ENCODE data around the gene MSH5. TPM values are rescaled to one million over a fixed set of nuclear protein-coding genes. Genes with fewer than 3 reads are reported as not detected.

MSH5 gene
- total RNA-seq, 1 experiment from 2014 or later, result 38.1 TPM

DNA sequence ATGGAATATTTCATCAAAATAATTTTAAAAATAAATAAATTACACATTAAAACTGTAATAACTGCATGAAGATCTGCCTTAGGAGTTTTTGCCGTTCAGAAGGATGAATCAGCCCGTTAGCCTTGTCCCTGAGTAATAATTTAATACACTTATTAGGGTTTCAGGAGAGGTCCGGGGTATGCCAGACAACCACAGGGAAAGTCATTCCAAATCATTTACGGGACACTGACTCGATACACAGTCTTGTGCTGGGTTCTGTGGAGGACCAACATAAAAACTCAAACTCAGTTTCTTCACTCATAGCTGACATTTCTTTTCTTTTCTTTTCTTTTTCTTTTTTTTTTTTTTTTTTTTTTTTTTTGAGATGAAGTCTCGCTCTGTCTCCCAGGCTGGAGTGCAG lies 33.9 kb upstream of the MSH5 start:
- ATAC-seq, result no peak
- in situ Hi-C loops (cut with HindIII; ENCODE audit: low pct_unique_long_range_greater_than_20kb, low sequenced_read_pairs) (no loop called here), intact Hi-C loops (cut with micrococcal nuclease; ENCODE audit: unreplicated experiment) (no loop called here)
- ChIA-PET POLR2A (no interaction called here), CTCF (no interaction called here)
- no peaks in the 10 kb centered on the region for H3K27me3 ChIP-seq (ENCODE audit: control insufficient read depth, insufficient read depth, low read length)
- peaks cover 7% of the 10 kb centered on the region for H3K4me1 ChIP-seq (ENCODE audit: control insufficient read depth, insufficient read depth, low read length)
- no peak overlapping the region for H3K27ac ChIP-seq (ENCODE audit: low read length)
- no peak overlapping the region for H3K4me3 ChIP-seq (ENCODE audit: low read depth in 2 of 2, low read length in 2 of 2)
- H3K36me3 ChIP-seq (ENCODE audit: control insufficient read depth, insufficient read depth, low read length), result peaks cover 2% of the 10 kb centered on the region; the same call in 1 of the 2 replicates
- no peaks in the 10 kb centered on the region for H3K9me3 ChIP-seq (ENCODE audit: control insufficient read depth, insufficient read depth, low read depth, low read length)
- no TSS peak for BruUV-seq (replicated peaks)
- TF ChIP-seq SIN3A (IDR thresholded peaks at IDR 0.05; ENCODE audit: borderline replicate concordance, insufficient read depth, low read depth, low read length), result no peak
- no peak for DNase-seq (ENCODE audit: low read depth, low spot score)

DNA sequence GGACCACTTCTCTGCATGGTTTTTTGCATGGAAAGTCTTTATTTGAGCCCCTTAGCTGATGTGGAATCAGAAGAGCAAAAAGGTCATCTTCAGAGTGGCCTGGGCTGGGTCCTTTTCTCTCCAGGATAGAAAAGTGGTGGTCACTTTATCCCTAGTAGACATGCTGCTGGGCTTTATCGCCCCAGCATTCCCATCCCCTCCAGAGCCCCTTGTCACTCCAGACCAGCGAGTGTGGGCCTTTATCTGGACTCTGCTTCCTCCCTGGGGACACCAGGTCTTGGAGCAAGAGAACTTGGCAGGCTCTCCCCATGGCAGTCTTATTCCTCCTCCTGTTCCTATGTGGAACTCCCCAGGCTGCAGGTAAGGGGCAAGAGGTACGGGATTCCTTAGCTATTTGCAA lies 33.2 kb upstream of the MSH5 start, which contains the start of gene LY6G6F:
Gene LY6G6F (plus strand): TSS at position 268 of the 400 bp plus-strand sequence. CDS start 41 bp downstream, at position 309.
- BruUV-seq (replicated peaks), result no TSS peak
- TF ChIP-seq TCF7L2 (IDR thresholded peaks at IDR 0.05; ENCODE audit: low read depth, low read length) (no peak), SIN3A (IDR thresholded peaks at IDR 0.05; ENCODE audit: borderline replicate concordance, insufficient read depth, low read depth, low read length) (no peak), POLR2AphosphoS5 (IDR thresholded peaks at IDR 0.05; ENCODE audit: low read depth, low read length) (no peak)
- TF ChIP-seq, protein P1, sequence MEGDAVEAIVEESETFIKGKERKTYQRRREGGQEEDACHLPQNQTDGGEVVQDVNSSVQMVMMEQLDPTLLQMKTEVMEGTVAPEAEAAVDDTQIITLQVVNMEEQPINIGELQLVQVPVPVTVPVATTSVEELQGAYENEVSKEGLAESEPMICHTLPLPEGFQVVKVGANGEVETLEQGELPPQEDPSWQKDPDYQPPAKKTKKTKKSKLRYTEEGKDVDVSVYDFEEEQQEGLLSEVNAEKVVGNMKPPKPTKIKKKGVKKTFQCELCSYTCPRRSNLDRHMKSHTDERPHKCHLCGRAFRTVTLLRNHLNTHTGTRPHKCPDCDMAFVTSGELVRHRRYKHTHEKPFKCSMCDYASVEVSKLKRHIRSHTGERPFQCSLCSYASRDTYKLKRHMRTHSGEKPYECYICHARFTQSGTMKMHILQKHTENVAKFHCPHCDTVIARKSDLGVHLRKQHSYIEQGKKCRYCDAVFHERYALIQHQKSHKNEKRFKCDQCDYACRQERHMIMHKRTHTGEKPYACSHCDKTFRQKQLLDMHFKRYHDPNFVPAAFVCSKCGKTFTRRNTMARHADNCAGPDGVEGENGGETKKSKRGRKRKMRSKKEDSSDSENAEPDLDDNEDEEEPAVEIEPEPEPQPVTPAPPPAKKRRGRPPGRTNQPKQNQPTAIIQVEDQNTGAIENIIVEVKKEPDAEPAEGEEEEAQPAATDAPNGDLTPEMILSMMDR (IDR thresholded peaks at IDR 0.05), result no peak
- TF ChIP-seq, protein P2, sequence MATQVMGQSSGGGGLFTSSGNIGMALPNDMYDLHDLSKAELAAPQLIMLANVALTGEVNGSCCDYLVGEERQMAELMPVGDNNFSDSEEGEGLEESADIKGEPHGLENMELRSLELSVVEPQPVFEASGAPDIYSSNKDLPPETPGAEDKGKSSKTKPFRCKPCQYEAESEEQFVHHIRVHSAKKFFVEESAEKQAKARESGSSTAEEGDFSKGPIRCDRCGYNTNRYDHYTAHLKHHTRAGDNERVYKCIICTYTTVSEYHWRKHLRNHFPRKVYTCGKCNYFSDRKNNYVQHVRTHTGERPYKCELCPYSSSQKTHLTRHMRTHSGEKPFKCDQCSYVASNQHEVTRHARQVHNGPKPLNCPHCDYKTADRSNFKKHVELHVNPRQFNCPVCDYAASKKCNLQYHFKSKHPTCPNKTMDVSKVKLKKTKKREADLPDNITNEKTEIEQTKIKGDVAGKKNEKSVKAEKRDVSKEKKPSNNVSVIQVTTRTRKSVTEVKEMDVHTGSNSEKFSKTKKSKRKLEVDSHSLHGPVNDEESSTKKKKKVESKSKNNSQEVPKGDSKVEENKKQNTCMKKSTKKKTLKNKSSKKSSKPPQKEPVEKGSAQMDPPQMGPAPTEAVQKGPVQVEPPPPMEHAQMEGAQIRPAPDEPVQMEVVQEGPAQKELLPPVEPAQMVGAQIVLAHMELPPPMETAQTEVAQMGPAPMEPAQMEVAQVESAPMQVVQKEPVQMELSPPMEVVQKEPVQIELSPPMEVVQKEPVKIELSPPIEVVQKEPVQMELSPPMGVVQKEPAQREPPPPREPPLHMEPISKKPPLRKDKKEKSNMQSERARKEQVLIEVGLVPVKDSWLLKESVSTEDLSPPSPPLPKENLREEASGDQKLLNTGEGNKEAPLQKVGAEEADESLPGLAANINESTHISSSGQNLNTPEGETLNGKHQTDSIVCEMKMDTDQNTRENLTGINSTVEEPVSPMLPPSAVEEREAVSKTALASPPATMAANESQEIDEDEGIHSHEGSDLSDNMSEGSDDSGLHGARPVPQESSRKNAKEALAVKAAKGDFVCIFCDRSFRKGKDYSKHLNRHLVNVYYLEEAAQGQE (IDR thresholded peaks at IDR 0.05; ENCODE audit: insufficient read depth in 1 of 2, low read depth in 2 of 2, low read length in 1 of 2), result no peak
- peaks cover 7% of the 10 kb centered on the region for H3K4me1 ChIP-seq (ENCODE audit: control insufficient read depth, insufficient read depth, low read length)
- in situ Hi-C loops (cut with HindIII; ENCODE audit: low pct_unique_long_range_greater_than_20kb, low sequenced_read_pairs), result no loop called here
- H3K4me3 ChIP-seq (ENCODE audit: low read depth in 2 of 2, low read length in 2 of 2), result no peak within 1 kb of the TSS
- no peak within 1 kb of the TSS for H3K27ac ChIP-seq (ENCODE audit: low read length)
- no peaks in the 10 kb centered on the region for H3K27me3 ChIP-seq (ENCODE audit: control insufficient read depth, insufficient read depth, low read length)
- no peaks in the 10 kb centered on the region for H3K9me3 ChIP-seq (ENCODE audit: control insufficient read depth, insufficient read depth, low read depth, low read length)
- ChIA-PET POLR2A (interaction anchor here (0.6 kb wide), 1 partner anchor 11 kb away, joined by 9 read pairs; no protein-coding TSS in a partner anchor), CTCF (no interaction called here)
- ATAC-seq, result no peak
- DNase-seq (ENCODE audit: low read depth, low spot score), result no peak
- peaks cover 2% of the 10 kb centered on the region; the same call in 1 of the 2 replicates for H3K36me3 ChIP-seq (ENCODE audit: control insufficient read depth, insufficient read depth, low read length)
- intact Hi-C loops (cut with micrococcal nuclease; ENCODE audit: unreplicated experiment), result no loop called here

DNA sequence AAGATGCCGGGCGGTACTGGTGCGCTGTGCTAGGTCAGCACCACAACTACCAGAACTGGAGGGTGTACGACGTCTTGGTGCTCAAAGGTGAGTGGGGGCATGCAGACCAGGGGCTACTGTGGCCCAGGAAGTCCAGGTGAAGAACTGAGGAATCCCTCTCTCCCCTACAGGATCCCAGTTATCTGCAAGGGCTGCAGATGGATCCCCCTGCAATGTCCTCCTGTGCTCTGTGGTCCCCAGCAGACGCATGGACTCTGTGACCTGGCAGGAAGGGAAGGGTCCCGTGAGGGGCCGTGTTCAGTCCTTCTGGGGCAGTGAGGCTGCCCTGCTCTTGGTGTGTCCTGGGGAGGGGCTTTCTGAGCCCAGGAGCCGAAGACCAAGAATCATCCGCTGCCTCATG lies 32.1 kb upstream of the MSH5 start:
- no peaks in the 10 kb centered on the region; the same call in 1 of the 2 replicates for H3K4me1 ChIP-seq (ENCODE audit: control insufficient read depth, insufficient read depth, low read length)
- H3K4me3 ChIP-seq (ENCODE audit: low read depth in 2 of 2, low read length in 2 of 2), result no peak overlapping the region
- ATAC-seq (no peak), DNase-seq (ENCODE audit: low read depth, low spot score) (no peak)
- no TSS peak for BruUV-seq (replicated peaks)
- no peak overlapping the region for H3K27ac ChIP-seq (ENCODE audit: low read length)
- POLR2A ChIA-PET, result no interaction called here
- no peaks in the 10 kb centered on the region for H3K9me3 ChIP-seq (ENCODE audit: control insufficient read depth, insufficient read depth, low read depth, low read length)
- H3K36me3 ChIP-seq (ENCODE audit: control insufficient read depth, insufficient read depth, low read length), result peaks cover 2% of the 10 kb centered on the region; the same call in 1 of the 2 replicates
- H3K27me3 ChIP-seq (ENCODE audit: control insufficient read depth, insufficient read depth, low read length), result no peaks in the 10 kb centered on the region
- TF ChIP-seq, protein P2 (IDR thresholded peaks at IDR 0.05; ENCODE audit: insufficient read depth in 1 of 2, low read depth in 2 of 2, low read length in 1 of 2), result no peak
- TF ChIP-seq SIN3A (IDR thresholded peaks at IDR 0.05; ENCODE audit: borderline replicate concordance, insufficient read depth, low read depth, low read length), result no peak
- TF ChIP-seq, protein P1 (IDR thresholded peaks at IDR 0.05), result no peak
- TF ChIP-seq POLR2AphosphoS5 (IDR thresholded peaks at IDR 0.05; ENCODE audit: low read depth, low read length), result no peak
- no peak for TF ChIP-seq TCF7L2 (IDR thresholded peaks at IDR 0.05; ENCODE audit: low read depth, low read length)
- in situ Hi-C loops (cut with HindIII; ENCODE audit: low pct_unique_long_range_greater_than_20kb, low sequenced_read_pairs), result no loop called here
- intact Hi-C loops (cut with micrococcal nuclease; ENCODE audit: unreplicated experiment), result no loop called here
- CTCF ChIA-PET, result no interaction called here

Measured in Panc1 (cell line).